Middle frontal gyrus (tissue), 1 donor: Measurements from ENCODE around the gene PYM1.
A peak's percentile ranks its signal among the peaks of the same experiment; 100 is the strongest.
"Not testable (repeated sequence)": the region's sequence is repeated elsewhere in the genome, so short reads cannot be mapped to it uniquely, and the experiment has no call there.

ENCODE experiments used
- DNase-seq: peaks from one replicate; pipeline ENCODE4 v3.0.0-alpha.2; 2015; ENCODE audit warnings: low spot score; ENCODE audit errors: extremely low spot score

The PYM1 gene

DNA sequence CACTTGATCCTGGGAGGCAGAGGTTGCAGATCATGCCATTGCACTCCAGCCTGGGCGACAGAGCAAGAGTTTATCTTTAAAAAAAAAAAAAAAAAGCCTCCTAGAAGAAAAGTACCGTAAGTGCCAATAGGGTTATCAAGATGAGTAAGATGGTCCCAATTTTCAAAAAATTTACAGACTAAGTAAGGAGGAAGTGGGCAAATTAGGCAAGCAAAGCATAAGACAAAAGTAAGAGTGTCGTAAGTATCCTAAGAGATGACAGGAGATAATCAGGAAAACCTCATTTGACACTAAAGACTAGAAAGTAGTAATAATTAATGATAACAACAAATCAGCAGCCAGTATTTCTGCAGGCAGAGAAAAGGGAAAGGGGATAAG lies 12.2 kb downstream of the PYM1 start:
- no peak for DNase-seq

DNA sequence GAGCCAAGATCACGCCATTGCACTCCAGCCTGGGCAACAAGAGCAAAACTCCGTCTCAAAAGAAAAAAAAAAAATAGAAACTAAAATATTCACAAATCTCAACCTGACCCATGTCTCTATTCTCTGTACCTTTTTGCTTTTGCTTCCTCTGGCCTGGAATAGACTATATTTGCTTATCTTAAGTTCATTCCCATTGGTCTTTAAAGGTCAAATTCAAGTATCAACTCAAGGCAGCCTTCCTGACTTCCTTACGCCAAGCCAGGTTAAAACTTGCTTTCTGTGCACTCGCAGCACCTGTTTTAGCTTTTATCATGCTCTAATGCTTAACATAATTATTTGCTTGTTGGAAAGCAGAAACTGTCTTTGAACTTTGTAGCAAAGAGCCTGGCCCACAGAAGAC lies 14.8 kb downstream of the PYM1 start:
- no peak for DNase-seq

DNA sequence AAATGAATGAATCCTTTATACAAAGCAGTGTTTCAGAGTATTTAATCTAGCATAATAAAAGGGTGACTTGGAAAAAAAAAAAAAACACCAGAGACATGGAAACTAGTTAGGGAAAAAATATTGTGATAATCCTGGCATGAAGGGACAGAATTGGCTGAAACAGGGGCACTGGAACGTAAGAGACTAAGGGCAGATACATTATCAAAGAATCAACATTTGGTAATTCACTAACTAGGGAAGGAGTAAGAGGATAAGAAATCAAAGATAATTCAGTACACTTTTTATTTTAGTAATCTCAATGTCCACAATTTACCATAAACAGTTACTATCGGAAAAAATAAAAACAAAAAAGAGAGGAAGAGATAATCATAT lies 18.2 kb downstream of the PYM1 start:
- no peak for DNase-seq

DNA sequence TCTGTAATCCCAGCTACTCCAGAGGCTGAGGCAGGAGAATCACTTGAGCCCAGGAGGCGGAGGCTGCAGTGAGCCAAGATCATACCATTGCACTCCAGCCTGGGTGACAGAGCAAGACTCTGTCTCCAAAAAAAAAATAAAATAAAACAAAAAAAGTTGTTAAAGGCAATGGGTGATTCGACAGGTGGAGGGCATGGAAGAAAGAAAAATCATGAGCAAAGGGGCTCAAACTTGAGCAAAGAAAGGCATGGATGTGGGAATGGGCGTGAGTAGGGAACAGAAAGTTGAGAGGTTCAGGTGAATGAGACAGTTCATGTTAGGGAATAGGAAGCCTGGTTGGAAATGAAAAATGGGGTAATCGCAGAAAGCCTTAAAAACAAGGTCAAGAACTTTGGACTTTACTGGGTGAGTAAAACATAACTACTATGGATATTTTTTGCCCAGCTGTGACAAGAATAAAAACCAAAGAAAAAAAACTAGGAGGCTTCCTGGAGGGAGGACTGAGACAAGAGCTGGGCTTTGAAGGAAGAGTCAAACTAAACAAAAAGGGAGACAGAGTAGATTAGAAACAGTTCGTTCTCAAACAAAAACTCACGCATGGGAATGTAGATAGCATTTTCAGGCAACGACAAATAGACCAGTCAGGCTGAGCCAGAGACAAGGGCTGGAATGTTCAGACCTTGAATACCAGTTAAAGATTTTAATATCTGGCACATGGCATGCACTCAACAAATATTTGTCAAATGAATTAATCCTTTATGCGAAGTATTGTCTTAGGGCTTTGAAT lies 18.8 kb downstream of the PYM1 start:
- DNase-seq, result no peak

DNA sequence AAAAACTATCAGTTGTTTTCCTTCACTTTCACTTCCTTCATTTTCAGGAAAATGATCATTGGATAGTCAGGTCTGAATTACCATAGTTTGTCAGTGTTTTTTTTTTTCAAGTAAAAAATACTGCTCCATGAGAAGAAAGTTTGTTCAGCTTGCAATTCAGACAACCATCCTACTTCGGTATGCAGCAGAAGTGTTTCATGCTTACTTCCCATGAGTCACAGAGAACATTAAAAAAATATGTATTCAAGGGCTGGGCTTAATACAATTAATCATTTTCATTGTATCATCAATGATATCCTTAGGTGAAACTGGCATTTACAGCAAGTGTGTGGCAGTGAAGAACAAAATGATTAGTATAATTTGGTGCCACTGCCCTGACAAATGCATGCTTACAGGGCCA lies 21.6 kb downstream of the PYM1 start:
- no peak for DNase-seq

DNA sequence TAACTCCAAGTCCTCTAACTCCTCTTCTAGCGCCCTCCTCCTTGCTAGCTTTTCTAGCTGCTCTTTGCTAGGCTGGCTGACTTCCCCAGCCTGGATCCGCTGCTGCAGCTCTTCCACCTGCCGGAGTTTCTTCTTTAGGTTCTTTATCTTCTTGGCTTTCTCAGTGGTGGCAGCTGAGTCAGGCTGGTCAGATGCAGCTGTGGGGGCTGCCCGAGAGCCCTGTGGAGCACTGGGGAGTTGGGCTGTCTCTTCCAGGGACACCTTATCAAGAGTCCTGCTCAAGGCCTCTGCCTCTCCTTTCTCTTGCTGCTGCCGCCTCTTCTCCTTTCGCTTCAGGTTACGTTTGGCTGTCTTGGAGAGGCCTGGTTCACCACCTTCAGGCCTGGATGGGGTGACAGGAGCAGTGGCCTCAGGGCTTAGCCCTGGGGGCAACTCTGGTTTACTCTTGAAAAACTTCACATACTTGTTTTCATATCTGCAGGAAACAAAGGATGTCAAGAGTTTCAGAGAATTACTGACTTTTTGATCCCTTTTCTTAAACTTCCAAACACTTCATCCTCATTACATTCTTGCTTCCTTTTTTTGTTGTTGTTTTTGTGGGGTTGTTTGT lies 25.7 kb downstream of the PYM1 start:
- DNase-seq, result no peak

DNA sequence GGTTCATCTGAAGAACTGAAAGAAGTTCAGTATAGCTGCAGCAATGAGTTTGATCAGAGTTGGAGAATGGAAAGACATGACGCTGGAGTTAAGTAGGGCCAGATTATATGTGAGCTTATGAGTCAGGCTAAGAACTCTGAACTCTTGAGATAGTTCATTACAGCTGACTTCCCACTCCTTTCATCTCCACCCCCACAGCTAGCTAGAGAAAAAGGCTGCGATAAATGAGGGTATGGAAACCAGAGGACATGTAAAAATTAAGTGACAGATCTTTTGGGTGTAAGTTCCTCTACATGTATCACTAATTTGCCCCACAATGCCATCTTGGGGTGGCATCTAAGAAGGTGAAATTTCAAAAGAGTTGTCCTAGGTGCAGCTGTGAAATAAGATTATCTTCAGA lies 28.6 kb downstream of the PYM1 start:
- DNase-seq, result no peak

DNA sequence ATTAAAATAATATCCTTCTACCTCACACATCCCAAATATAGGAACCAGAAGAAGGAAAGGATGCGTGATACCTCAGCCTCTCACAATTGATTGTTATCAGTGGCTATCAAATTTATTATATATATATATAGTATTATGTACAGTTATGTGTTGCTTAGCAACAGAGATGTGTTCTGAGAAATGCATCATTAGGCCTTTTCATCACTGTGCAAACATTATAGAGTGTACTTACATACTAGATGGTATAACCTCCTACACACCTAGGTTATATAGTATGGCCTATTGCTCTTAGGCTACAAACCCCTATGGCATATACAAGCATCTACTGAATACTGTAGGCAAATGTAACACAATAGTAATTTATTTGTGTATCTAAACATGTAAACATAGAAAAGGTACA lies 34.0 kb downstream of the PYM1 start:
- DNase-seq, result no peak

DNA sequence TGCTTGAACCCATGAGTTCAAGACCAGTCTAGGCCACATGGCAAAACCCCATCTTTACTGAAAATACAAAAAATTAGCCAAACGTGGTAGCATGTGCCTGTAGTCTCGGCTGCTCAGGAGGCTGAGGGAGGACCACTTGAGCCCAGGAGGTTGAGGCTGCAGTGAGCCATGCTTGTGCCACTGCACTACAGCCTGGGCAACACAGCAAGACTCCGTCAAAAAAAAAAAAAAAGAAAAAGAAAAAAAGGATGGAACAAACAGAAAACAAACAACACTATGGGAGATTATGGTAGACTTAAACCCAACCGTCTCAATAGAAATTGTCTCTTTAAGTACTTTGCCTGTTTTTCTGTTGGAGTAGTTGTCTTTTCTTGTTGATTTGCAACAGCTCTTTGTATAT lies 36.4 kb downstream of the PYM1 start:
- no peak for DNase-seq

DNA sequence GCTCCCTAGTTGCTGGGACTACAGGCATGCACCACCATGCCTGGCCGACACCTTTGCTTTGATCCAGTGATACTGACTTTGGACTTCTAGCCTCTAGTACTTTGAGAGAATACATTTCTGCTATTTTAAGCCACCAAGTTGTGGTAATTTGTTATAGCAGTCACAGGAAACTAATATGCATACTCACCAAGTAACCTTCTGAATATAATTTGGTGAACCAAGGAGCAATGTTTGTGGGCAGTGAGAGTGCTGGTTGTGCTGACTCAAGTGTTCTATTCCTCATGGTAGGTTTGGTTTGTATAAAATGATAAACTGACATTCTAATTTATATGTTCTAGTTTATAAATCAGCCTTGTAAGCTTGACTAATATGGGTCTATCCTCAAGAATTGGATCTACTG lies 42.6 kb downstream of the PYM1 start:
- no peak for DNase-seq

DNA sequence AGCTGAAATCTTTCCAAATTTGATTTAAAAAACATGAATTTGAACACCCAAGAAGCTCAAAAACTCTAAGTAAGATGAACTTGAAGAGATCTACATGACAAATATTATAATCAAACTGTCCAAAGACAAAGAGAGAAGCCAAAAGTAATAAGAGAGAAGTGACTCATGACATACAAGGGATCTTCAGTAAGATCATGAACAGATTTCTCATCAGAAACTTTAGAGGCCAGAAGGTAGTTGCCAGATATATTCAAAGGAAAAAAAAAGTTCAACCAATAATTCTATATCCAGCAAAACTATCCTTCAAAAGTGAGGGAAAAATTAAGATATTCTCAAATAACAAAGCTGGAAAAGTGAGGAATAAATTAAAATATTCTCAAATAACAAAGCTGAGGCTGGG lies 49.9 kb downstream of the PYM1 start:
- no peak for DNase-seq

DNA sequence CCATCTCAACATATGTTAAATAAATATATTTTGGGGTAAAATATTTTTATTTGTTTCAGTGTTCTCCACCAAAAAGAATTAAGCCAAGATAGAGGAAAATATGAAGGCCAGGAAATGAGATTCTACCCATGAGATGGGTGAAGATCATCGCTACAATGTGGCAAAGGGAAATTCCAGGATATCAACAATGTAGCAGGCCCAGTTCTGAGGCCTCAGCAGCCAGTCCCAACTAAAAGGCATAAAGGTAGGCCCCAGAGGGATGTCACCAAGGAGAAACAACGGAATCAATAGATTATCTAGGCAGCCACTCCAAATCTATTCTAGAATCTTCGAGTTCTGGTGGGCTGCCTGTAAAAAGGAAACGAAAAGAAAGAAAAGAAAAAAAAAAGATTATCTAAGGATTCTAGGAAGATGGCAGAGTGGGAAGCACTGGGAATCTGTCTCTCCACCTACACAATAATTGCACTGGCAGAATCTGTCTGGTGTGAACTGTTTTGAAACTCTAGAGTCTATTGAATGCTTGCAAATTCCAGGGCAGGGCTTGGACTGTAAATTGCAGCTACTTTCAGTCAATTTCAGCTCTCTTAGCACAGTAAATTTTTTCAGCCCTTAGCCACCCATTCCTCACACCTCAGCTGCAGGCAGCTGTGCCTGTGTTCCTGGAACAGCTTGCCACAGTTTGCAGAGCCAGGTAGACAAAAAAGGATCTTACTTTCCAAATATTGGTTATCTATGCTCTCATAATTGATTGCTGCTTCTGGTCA lies 51.8 kb downstream of the PYM1 start:
- DNase-seq, result peak; percentile 30

DNA sequence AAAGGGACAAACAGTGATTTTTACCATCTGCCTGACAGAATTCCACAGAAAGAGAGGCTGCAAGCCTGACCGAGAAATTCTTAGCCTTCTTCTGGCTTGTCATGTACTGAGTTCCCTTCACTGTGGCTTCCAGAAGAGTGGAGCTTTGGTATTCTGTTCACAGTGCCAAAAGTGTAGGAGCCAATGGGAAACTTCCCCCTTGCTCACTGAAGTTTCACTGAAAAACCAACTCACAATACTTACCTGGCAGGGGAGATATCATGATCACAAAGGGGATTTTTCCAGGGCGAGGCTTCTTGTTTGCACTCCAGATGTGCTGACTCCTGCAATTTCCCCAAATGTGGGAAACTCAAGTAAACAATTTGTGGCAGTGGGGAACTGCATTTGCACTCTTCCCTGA lies 53.3 kb downstream of the PYM1 start:
- DNase-seq, result no peak

DNA sequence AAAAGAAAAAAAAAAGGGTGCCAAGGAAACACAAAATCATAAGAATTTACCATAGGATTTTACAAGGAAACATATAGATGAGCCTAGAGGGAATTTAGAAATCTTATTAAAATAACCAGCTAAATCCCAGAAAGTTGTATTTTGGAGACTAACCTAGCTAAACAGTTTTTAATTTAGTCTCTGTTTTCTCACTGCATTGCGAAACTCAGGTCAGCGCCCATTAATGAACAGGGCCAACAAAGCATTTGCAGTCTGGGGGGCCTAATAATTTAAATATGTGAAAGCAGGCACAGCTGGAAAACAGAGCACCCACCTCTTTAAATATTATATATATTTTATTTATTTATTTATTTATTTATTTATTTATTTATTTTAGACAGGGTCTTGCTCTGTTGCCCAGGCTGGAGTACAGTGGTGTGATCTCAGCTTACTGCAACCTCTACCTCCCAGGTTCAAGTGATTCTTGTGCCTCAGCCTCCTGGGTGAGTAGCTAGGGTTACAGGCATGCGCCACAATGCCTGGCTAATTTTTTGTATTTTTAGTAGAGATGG lies 61.2 kb downstream of the PYM1 start:
- DNase-seq, result not testable (repeated sequence)

DNA sequence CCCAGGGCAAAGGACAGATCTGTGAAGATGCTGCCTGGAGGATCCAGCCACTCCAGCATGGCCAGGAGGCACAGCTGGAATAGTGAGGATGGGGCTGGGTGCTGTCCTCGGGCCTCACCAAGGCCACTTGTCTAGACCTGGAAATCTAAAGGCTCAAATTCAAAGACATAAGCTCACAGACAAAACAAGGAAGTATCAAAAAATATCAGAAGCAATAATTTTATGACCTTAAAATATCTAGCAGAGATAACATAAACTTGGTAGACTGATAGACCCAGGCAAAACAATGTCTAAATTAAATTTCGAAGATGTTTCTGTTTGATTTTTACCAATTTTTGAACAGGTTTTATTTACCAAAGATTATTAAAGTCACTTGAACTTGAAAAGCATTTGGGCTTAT lies 62.4 kb downstream of the PYM1 start:
- DNase-seq, result no peak

DNA sequence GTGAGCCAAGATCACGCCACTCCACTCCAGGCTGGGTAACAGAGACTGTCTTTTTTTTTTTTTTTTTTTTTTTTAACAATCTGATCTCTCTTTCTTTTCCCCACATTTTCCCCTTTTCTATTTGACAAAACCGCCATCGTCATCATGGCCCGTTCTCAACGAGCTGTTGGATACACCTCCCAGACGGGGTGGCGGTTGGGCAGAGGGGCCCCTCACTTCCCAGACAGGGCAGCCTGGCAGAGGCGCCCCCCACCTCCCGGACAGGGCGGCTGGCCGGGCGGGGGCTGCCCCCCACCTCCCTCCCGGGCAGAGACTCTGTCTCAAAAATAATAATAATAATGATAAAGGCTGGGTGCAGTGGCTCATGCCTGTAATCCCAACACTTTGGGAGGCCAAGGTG lies 64.8 kb downstream of the PYM1 start:
- not testable (repeated sequence) for DNase-seq

DNA sequence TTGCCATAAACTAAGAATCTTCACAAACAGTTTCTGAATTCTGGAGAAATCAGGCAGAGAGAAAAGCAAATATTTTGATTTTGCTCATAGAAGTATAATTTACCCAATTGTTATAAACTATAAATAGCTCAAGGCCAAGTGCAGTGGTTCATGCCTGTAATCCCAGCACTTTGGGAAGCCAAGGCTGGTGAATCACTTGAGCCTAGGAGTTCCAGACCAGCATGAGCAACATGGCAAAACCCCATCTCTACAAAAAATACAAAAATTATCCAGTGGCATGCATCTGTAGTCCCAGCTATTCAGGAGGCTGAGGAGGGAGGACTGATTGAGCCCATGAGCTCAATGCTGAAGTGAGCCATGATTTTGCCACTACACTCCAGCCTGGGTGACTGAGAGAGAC lies 65.4 kb downstream of the PYM1 start:
- no peak for DNase-seq

DNA sequence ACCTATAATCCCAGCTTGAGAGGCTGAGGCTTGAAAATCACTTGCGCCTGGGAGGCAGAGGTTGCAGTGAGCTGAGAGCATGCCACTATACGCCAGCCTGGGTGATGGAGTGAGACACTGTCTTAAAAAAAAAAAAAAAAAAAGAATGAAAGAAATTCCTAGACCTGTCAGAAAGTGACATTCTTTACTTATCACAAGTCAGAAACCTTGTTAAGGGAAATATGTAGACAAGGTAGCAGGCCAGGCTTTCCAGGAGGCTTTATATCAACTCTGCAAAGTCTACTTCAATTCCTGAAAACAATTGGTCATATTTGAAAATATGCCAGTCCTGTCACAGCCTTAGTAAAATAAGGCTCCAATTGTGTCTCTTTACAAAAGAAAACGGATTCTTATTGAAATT lies 65.8 kb downstream of the PYM1 start:
- no peak for DNase-seq

DNA sequence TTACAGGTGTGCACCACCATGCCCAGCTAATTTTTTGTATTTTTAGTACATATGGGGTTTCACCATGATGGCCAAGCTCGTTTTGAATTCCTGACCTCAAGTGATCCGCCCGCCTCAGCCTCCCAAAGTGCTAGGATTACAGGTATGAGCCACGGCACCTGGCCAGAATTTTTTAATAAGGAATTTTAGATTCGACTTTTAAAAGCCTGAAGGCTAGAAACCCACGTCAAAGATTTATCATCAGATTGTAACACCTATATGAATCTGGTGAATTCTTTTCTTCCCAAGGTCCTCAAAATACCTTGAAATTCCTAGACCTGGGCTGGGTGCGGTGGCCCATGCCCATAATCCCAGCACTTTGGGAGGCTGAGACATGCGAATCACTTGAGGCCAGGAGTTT lies 66.3 kb downstream of the PYM1 start:
- DNase-seq, result no peak

DNA sequence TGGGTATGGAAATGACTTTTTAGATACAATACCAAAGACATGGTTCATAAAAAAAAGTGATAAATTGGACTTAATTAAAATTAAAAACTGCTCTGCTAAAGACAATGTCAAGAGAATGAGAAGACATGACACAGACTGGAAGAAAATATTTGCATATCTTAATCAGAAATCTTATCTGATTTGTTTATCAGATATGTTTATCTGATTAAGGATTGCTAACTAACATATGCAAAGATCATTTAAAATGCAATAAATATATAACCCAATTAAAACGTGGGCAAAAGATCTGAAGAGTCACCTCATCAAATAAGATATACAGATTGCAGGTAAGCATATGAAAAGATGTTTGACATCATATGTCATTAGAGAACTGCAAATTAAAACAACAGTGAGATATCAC lies 75.0 kb downstream of the PYM1 start:
- DNase-seq, result no peak
